Liver (tissue), 3 donors: ENCODE results near the gene ZDHHC23.

Experiments
- CTCF ChIP-seq: fragments of 150-350 bp; IDR thresholded peaks from 2 replicates; pipeline ENCODE4 v1.5.1; 2017; ENCODE audit warnings: improper control_type of control experiment, low read depth, low read length; ENCODE audit not compliant: missing input control
- FOXA1 ChIP-seq: IDR thresholded peaks from 2 replicates; pipeline ENCODE4 v1.6.1; 2016; ENCODE audit warnings: antibody characterized with exemption
- GABPA ChIP-seq, 2 donors: IDR thresholded peaks in 1 of 2; conservative IDR thresholded peaks in 1 of 2; 2 replicates each; pipeline ENCODE4 v1.6.1; 2016; ENCODE audit warnings: antibody characterized with exemption in 2 of 2, mild to moderate bottlenecking in 1 of 2, moderate library complexity in 1 of 2
- JUND ChIP-seq, 2 donors: IDR thresholded peaks; 2 replicates each; pipeline ENCODE4 v1.6.1; 2016; ENCODE audit warnings: antibody characterized with exemption in 2 of 2
- NR2F2 ChIP-seq: IDR thresholded peaks from 2 replicates; pipeline ENCODE4 v1.6.1; 2016; ENCODE audit warnings: antibody characterized with exemption
- RAD21 ChIP-seq, 2 donors: IDR thresholded peaks; 2 replicates each; pipeline ENCODE4 v1.6.1; 2016; ENCODE audit warnings: antibody characterized with exemption in 2 of 2, mild to moderate bottlenecking in 2 of 2
- REST ChIP-seq: IDR thresholded peaks from 2 replicates; pipeline ENCODE4 v1.6.1; 2016; ENCODE audit warnings: antibody characterized with exemption, mild to moderate bottlenecking
- RXRA ChIP-seq, 2 donors: IDR thresholded peaks; 2 replicates each; pipeline ENCODE4 v1.6.1; 2017 to 2018; ENCODE audit warnings: antibody characterized with exemption in 2 of 2, mild to moderate bottlenecking in 1 of 2
- SP1 ChIP-seq: IDR thresholded peaks from 2 replicates; pipeline ENCODE4 v1.6.1; 2018; ENCODE audit warnings: antibody characterized with exemption, mild to moderate bottlenecking
- TAF1 ChIP-seq: conservative IDR thresholded peaks from 2 replicates; pipeline ENCODE4 v1.6.1; 2016; ENCODE audit warnings: antibody characterized with exemption, mild to moderate bottlenecking
- YY1 ChIP-seq: IDR thresholded peaks from 2 replicates; pipeline ENCODE4 v1.6.1; 2016; ENCODE audit warnings: antibody characterized with exemption, mild to moderate bottlenecking
- ZBTB33 ChIP-seq: IDR thresholded peaks from 2 replicates; pipeline ENCODE4 v1.6.1; 2016; ENCODE audit warnings: antibody characterized with exemption
- TF ChIP-seq, protein P1 (sequence below): IDR thresholded peaks from 2 replicates; pipeline ENCODE4 v1.6.1; 2016; ENCODE audit warnings: antibody characterized with exemption
- TF ChIP-seq, protein P2 (sequence below): IDR thresholded peaks from 2 replicates; pipeline ENCODE4 v1.6.1; 2016; ENCODE audit warnings: antibody characterized with exemption
- donor health status: healthy.
- donor health status: healthy.

DNA sequence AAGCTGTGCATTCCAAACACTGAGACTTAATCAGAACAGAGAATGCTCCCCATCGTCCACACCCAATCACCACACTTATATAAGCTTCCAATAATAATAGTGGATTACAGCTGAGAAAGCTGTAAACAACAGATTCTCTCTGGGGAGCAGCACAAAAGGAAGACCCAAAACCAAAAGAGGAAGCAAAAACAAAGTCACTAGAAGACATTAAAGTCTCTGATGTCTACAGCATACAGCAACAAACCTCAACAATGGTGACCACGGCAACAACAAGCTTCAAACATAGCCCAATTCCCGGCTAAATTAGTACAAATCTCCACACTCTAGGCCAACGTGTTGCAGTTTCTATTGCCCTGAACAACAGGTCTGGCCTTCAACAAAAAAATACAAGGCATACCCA lies 37.7 kb downstream of the ZDHHC23 start:
- TF ChIP-seq CTCF (no peak), RXRA (IDR thresholded peaks at IDR 0.05) (no peak), JUND (IDR thresholded peaks at IDR 0.05) (no peak), RAD21 (IDR thresholded peaks at IDR 0.05) (no peak), GABPA (IDR thresholded peaks at IDR 0.05 in 1 of 2, conservative IDR thresholded peaks at IDR 0.05 in 1 of 2) (no peak), REST (no peak), NR2F2 (no peak), SP1 (no peak), ZBTB33 (no peak), YY1 (no peak), FOXA1 (no peak), TAF1 (no peak)
- TF ChIP-seq, protein P1, sequence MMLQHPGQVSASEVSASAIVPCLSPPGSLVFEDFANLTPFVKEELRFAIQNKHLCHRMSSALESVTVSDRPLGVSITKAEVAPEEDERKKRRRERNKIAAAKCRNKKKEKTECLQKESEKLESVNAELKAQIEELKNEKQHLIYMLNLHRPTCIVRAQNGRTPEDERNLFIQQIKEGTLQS: no peak
- TF ChIP-seq, protein P2, sequence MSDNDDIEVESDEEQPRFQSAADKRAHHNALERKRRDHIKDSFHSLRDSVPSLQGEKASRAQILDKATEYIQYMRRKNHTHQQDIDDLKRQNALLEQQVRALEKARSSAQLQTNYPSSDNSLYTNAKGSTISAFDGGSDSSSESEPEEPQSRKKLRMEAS: no peak
